Activated CD8-positive, alpha-beta T cell treated with anti-CD3 and anti-CD28 coated beads for 36 hours (primary cell): ENCODE data around the gene KCNMA1. TPM values are rescaled to one million over a fixed set of nuclear protein-coding genes. Genes with fewer than 3 reads are reported as not detected.

Experiments
- ATAC-seq: fragments of 200-7000 bp; cut with Tn5 transposase; one replicate; pipeline ENCODE4 v1.10.0; 2021; ENCODE audit warnings: mild to moderate bottlenecking, moderate library complexity
- CTCF ChIA-PET: fragments of 350-600 bp; sonication (Branson Sonifier 250); formaldehyde crosslinking; loops from one replicate; lab custom pipeline; 2021; ENCODE audit warnings: antibody characterized with exemption; lab: Charles Lee
- POLR2A ChIA-PET: fragments of 350-600 bp; sonication (Branson Sonifier 250); formaldehyde crosslinking; loops from one replicate; lab custom pipeline; 2021; ENCODE audit warnings: antibody characterized with exemption; lab: Charles Lee
- DNase-seq: peaks from one replicate; pipeline ENCODE4 v3.0.0-alpha.2; 2020
- H3K27ac Mint-ChIP-seq: one replicate; pipeline ENCODE4 v1.8.0; 2021; ENCODE audit warnings: mild to moderate bottlenecking, mixed read lengths
- H3K27me3 Mint-ChIP-seq: one replicate; pipeline ENCODE4 v1.8.0; 2021; ENCODE audit warnings: mixed read lengths
- H3K36me3 Mint-ChIP-seq: one replicate; pipeline ENCODE4 v1.8.0; 2021; ENCODE audit warnings: low read depth, mixed read lengths
- H3K4me1 Mint-ChIP-seq: one replicate; pipeline ENCODE4 v1.8.0; 2021; ENCODE audit warnings: low read depth, mixed read lengths
- H3K4me3 Mint-ChIP-seq: one replicate; pipeline ENCODE4 v1.8.0; 2021; ENCODE audit warnings: mild to moderate bottlenecking, moderate library complexity, mixed read lengths
- H3K9me3 Mint-ChIP-seq: one replicate; pipeline ENCODE4 v1.8.0; 2021; ENCODE audit warnings: mixed read lengths
- CTCF ChIP-seq: fragments of 200-600 bp; IDR thresholded peaks from one replicate; pipeline ENCODE4 v1.8.0; 2022; ENCODE audit warnings: antibody characterized with exemption, mild to moderate bottlenecking
- intact Hi-C: fragments of 100-400 bp; cut with micrococcal nuclease; formaldehyde crosslinking; loops from one replicate; pipeline ENCODE4 v1.10.0; 2022
- total RNA-seq, 2 experiments: library from RNA; stranded (reverse); gene quantifications; one replicate each; pipeline ENCODE4 v1.2.3, GENCODE V29; 2021

KCNMA1 gene
- total RNA-seq, 2 experiments from 2014 or later, result 0.18 TPM; not detected in 1

DNA sequence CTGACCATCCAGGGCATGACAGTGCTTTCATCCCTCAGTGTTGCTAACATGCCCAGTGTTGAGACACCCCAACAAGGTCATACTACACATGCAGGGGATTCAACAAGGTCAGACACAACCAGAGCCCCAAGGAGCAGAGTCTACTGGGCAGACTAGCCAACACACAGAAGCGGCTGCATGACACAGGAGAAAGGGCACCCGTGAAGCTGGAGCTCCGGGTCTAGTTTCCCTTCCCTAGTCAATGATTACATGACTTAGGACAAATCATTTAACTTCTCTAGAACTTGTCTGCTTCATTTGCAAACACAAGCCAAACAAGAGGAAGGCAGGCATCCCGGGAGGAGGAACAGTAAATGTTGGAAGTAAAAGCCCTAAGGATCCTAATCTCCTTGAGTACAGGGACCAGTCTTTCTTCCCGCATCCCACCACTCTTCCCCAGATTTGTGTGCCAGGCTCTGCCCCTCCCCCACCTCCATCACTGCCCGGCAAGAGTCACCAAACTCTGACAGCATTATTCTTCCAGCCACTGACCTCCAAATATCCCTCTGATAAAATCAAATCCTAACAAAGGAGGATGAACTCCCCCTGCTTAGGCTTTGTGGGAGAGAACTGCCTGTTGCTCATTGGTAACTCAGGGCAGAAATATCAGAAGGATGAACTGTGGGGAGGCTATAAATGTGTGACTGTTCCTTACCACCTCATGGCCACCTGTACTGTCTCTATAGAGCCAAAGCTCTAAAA lies 104.3 kb downstream of the KCNMA1 start:
- Mint-ChIP-seq H3K27ac (no peak overlapping the region), H3K9me3 (no peaks in the 10 kb centered on the region), H3K4me3 (no peak overlapping the region), H3K36me3 (no peaks in the 10 kb centered on the region), H3K27me3 (peaks cover 6% of the 10 kb centered on the region), H3K4me1 (no peaks in the 10 kb centered on the region)
- DNase-seq (no peak), ATAC-seq (no peak)
- intact Hi-C loops, result no loop called here
- POLR2A ChIA-PET, result interaction anchor here (1.1 kb wide), 1 partner anchor 11 kb away, joined by 3 read pairs; no protein-coding TSS in a partner anchor
- CTCF ChIA-PET, result no interaction called here
- TF ChIP-seq CTCF, result no peak

DNA sequence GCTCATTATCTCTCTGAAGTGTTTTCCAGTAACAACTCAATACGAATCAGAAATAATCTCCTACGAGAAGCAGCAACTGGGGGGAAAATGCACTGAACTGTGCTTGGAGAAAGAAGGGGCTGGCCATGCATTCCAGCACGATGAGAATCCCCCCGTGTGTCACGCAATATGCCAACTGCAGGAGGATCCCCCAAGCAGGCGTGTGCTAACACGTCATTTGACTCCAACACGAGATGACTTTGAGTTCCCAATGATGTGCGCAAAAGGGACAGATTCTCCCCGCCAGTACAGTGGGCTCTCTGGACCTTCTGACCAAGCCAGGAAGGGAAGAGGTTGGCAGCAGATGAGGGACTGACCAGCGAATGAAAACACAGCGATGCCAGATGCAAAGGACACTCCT lies 105.5 kb downstream of the KCNMA1 start:
- intact Hi-C loops, result no loop called here
- ATAC-seq (no peak), DNase-seq (no peak)
- H3K4me1 Mint-ChIP-seq, result no peaks in the 10 kb centered on the region
- ChIA-PET CTCF (no interaction called here), POLR2A (no interaction called here)
- no peak for TF ChIP-seq CTCF
- H3K4me3 Mint-ChIP-seq, result no peak overlapping the region
- no peak overlapping the region for H3K27ac Mint-ChIP-seq
- no peaks in the 10 kb centered on the region for H3K9me3 Mint-ChIP-seq
- no peaks in the 10 kb centered on the region for H3K36me3 Mint-ChIP-seq
- H3K27me3 Mint-ChIP-seq, result peaks cover 6% of the 10 kb centered on the region

DNA sequence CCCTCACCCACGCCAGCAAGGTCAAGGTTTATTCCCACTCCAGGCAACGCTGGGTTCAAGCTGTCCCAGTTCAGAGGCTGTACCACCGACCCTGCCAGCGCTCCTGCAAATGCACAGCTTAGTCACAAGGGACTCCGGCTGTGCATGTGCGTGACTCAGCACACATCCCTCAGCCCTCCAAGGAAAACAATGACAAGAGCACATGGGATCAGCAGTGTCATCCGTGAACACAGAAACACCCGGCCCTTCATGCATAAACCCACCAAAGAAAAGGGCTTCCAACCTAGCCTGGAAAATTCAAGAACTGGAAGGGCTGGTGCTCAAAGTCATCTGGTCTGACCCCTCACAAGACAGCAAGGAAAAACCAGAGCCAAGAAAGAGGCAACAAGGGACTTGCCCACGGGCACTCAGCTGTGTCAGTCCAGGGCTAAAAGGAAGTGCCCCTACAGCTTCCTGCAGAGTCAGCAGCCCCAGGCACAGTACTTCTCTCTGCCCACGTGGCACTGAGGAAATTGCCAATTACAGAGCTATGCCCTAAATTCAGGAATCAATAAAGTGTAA lies 106.1 kb downstream of the KCNMA1 start:
- no peak for DNase-seq
- Mint-ChIP-seq H3K27me3 (peaks cover 6% of the 10 kb centered on the region), H3K27ac (no peak overlapping the region), H3K4me3 (no peak overlapping the region), H3K36me3 (no peaks in the 10 kb centered on the region), H3K4me1 (no peaks in the 10 kb centered on the region), H3K9me3 (no peaks in the 10 kb centered on the region)
- intact Hi-C loops, result no loop called here
- CTCF ChIA-PET, result no interaction called here
- POLR2A ChIA-PET, result no interaction called here
- ATAC-seq, result no peak
- no peak for TF ChIP-seq CTCF

GRCh38 chr10:77530011-77530410 lies 107.6 kb downstream of the KCNMA1 start:
- POLR2A ChIA-PET, result no interaction called here
- CTCF ChIA-PET, result no interaction called here
- Mint-ChIP-seq H3K27me3 (peaks cover 8% of the 10 kb centered on the region), H3K27ac (no peak overlapping the region), H3K4me3 (no peak overlapping the region), H3K4me1 (no peaks in the 10 kb centered on the region), H3K36me3 (no peaks in the 10 kb centered on the region), H3K9me3 (no peaks in the 10 kb centered on the region)
- no peak for DNase-seq
- intact Hi-C loops, result no loop called here
- ATAC-seq, result no peak
- no peak for TF ChIP-seq CTCF

DNA sequence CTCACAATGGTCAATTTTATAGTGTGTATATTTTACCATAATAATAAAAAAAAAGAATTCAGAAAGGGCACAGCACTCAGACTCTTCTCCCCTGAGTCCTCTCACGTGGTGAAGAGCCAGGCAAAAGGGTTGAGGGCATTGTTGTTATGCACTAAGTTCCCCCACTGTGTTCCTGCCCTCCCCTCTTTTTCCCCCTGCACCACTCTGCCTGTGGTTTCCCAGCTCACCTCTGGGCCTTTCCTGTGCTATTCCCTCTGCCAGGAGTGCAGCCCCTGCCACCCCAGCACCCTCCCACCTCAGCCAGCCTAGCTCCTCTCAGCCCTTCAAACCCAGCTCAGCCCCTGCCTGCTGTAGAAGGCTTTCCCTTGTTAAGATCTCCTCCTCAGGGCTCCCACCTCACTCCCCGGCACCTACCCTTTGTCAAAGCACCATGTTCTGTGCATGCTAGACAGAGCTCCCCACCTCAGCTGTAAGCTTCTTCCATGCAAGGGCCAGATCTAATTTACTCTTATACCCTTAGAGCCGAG lies 108.5 kb downstream of the KCNMA1 start:
- peaks cover 8% of the 10 kb centered on the region for H3K27me3 Mint-ChIP-seq
- no peaks in the 10 kb centered on the region for H3K36me3 Mint-ChIP-seq
- CTCF ChIA-PET, result no interaction called here
- TF ChIP-seq CTCF, result no peak
- no peak overlapping the region for H3K4me3 Mint-ChIP-seq
- H3K27ac Mint-ChIP-seq, result no peak overlapping the region
- POLR2A ChIA-PET, result no interaction called here
- intact Hi-C loops, result no loop called here
- DNase-seq (no peak), ATAC-seq (no peak)
- no peaks in the 10 kb centered on the region for H3K4me1 Mint-ChIP-seq
- H3K9me3 Mint-ChIP-seq, result no peaks in the 10 kb centered on the region
